GM23248 (cell line): Measurements from ENCODE around the gene DNAL4. TPM values are rescaled to one million over a fixed set of nuclear protein-coding genes. Genes with fewer than 3 reads are reported as not detected.

Experiments
- DNase-seq: peaks from one replicate; pipeline ENCODE4 v3.0.0-alpha.2; 2015
- H2AFZ ChIP-seq: fragments of 200-600 bp; sonication (generic); 2 replicates; pipeline ENCODE4 v1.6.1; 2016; ENCODE audit warnings: antibody characterized with exemption
- H3F3A ChIP-seq: fragments of 200-600 bp; sonication (generic); 2 replicates; pipeline ENCODE4 v1.6.1; 2016; ENCODE audit warnings: mild to moderate bottlenecking, antibody characterized with exemption, mixed run types; ENCODE audit not compliant: insufficient read depth
- H3K27ac ChIP-seq: fragments of 200-600 bp; sonication (generic); 2 replicates; pipeline ENCODE4 v1.5.1; 2016; ENCODE audit warnings: mild to moderate bottlenecking
- H3K27me3 ChIP-seq: fragments of 200-600 bp; sonication (generic); replicated peaks from 2 replicates; pipeline ENCODE4 v1.6.1; 2016; ENCODE audit warnings: mild to moderate bottlenecking; ENCODE audit not compliant: insufficient read depth
- H3K36me3 ChIP-seq: fragments of 200-600 bp; sonication (generic); 2 replicates; pipeline ENCODE4 v1.6.1; 2016; ENCODE audit warnings: low read depth, mild to moderate bottlenecking
- H3K4me1 ChIP-seq: fragments of 200-600 bp; sonication (generic); 2 replicates; pipeline ENCODE4 v1.6.1; 2016; ENCODE audit warnings: mild to moderate bottlenecking; ENCODE audit not compliant: insufficient read depth
- H3K4me2 ChIP-seq: fragments of 200-600 bp; sonication (generic); one replicate; pipeline ENCODE4 v1.6.1; 2016; ENCODE audit warnings: mild to moderate bottlenecking; ENCODE audit not compliant: unreplicated experiment
- H3K4me3 ChIP-seq: fragments of 200-600 bp; sonication (generic); 2 replicates; pipeline ENCODE4 v1.5.1; 2016; ENCODE audit warnings: mild to moderate bottlenecking
- H3K79me2 ChIP-seq: fragments of 200-600 bp; sonication (generic); 2 replicates; pipeline ENCODE4 v1.6.1; 2016; ENCODE audit warnings: mild to moderate bottlenecking; ENCODE audit not compliant: insufficient read depth
- H3K9ac ChIP-seq: fragments of 200-600 bp; sonication (generic); 2 replicates; pipeline ENCODE4 v1.6.1; 2016; ENCODE audit warnings: mild to moderate bottlenecking
- H3K9me2 ChIP-seq: fragments of 200-600 bp; sonication (generic); 2 replicates; pipeline ENCODE4 v1.6.1; 2016; ENCODE audit warnings: mixed run types, mild to moderate bottlenecking, moderate library complexity; ENCODE audit not compliant: insufficient read depth
- H3K9me3 ChIP-seq: fragments of 200-600 bp; sonication (generic); one replicate; pipeline ENCODE4 v1.6.1; 2017; ENCODE audit warnings: low read depth
- H4K20me1 ChIP-seq: fragments of 200-600 bp; sonication (generic); 2 replicates; pipeline ENCODE4 v1.6.0; 2016; ENCODE audit not compliant: insufficient read depth
- EZH2 ChIP-seq: fragments of 200-600 bp; sonication (generic); IDR thresholded peaks from 2 replicates; pipeline ENCODE4 v1.6.1; 2018; ENCODE audit warnings: antibody characterized with exemption, mild to moderate bottlenecking; ENCODE audit not compliant: insufficient read depth, poor library complexity, severe bottlenecking
- EZH2phosphoT487 ChIP-seq: fragments of 200-600 bp; sonication (generic); IDR thresholded peaks from 2 replicates; pipeline ENCODE4 v1.6.1; 2018; ENCODE audit warnings: antibody characterized with exemption, moderate library complexity, mild to moderate bottlenecking, low read depth; ENCODE audit not compliant: insufficient read depth
- WGBS, 2 experiments: methylation state at CpG; one replicate each; pipeline ENCODE4 v1.1.6; 2015 to 2017; ENCODE audit warnings: low lambda C conversion rate in 2 of 2, low coverage in 1 of 2; ENCODE audit errors: missing lambda C conversion rate in 2 of 2; 5-methylcytosine and 5-hydroxymethylcytosine counted together
- in situ Hi-C: fragments of 300-500 bp; cut with MboI; formaldehyde crosslinking; loops from 2 replicates; pipeline ENCODE4 v1.15.0; 2020
- polyA plus RNA-seq: library from polyadenylated mRNA; unstranded; fragments of >200 nt; fragmentation: Nextera tagmentation; extraction: Ambion mirVana; gene quantifications from 2 replicates; pipeline ENCODE4 v1.2.1, GENCODE V29; 2016
- total RNA-seq: library from RNA; depleted of rRNA; stranded (reverse); fragments of >200 nt; shearing (Covaris generic); gene quantifications from 2 replicates; pipeline ENCODE4 v1.2.3, GENCODE V29; 2014

DNAL4 gene
- total and polyA plus RNA-seq, 2 experiments from 2014 or later: 14.2 to 18.9 TPM

DNA sequence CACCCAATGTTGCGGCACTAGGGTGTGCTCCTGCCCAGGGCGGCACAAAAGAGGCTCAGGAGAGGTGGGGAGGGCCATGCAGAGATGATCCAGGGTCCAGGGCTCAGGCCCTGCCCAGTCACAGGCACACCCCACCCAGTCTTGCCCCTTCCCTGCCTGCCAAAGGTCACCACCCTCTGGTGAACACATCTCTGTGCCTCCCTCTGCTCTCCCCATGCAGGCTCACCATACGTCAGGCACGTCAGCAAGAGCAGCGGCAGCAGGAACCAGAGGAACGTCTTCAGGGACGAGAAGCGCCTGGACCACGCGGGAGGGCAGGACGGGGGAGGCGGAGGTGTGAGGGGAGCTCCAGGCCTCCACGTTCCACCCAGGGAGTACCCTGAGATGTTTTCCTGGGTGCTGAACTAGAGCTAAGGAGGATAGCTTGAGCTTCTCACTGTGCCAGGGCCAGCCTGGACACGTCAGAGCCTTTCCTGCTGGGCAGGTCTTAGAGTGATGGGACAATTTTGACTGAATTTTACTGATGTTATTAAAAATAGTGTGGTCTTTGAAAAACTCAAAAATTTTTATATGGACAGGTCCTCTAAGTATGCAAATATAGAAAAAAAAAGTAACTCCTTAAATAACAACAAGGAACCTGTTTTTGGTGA is 45.3 kb downstream of the DNAL4 start:
- Histone ChIP-seq H3K9me2 (no peaks in the 10 kb centered on the region), H3K9ac (no peak overlapping the region), H4K20me1 (no peaks in the 10 kb centered on the region), H3K27ac (no peak overlapping the region), H3K79me2 (peaks cover 17% of the 10 kb centered on the region), H2AFZ (no peak overlapping the region), H3K9me3 (no peaks in the 10 kb centered on the region), H3K36me3 (peaks cover 20% of the 10 kb centered on the region; the same call in 1 of the 2 replicates), H3K4me1 (no peaks in the 10 kb centered on the region), H3F3A (peaks cover 2% of the 10 kb centered on the region; the same call in 1 of the 2 replicates), H3K27me3 (no peaks in the 10 kb centered on the region), H3K4me3 (no peak overlapping the region), H3K4me2 (no peak overlapping the region)
- DNase-seq: no peak
- TF ChIP-seq EZH2 (no peak), EZH2phosphoT487 (no peak)
- in situ Hi-C loops: no loop called here
- 83% methylated on average over 14 of the region's 14 CpGs for WGBS, 2 experiments

- in situ Hi-C loops: no loop called here
- H3K4me2 ChIP-seq: no peak overlapping the region
- no peaks in the 10 kb centered on the region for H3K79me2 ChIP-seq
- no peaks in the 10 kb centered on the region for H3K9me2 ChIP-seq
- peaks cover 3% of the 10 kb centered on the region; the same call in 1 of the 2 replicates for H3F3A ChIP-seq
- H3K4me3 ChIP-seq: no peak overlapping the region
- no peak overlapping the region for H3K9ac ChIP-seq
- H3K27me3 ChIP-seq: no peaks in the 10 kb centered on the region
- H4K20me1 ChIP-seq: no peaks in the 10 kb centered on the region
- no peak overlapping the region for H2AFZ ChIP-seq
- no peaks in the 10 kb centered on the region for H3K4me1 ChIP-seq
- H3K9me3 ChIP-seq: no peaks in the 10 kb centered on the region
- peaks cover 14% of the 10 kb centered on the region; the same call in 1 of the 2 replicates for H3K36me3 ChIP-seq
- no peak for TF ChIP-seq EZH2
- no peak for TF ChIP-seq EZH2phosphoT487
- H3K27ac ChIP-seq: no peak overlapping the region
- DNase-seq: no peak
- WGBS, 2 experiments: 97 to 99% methylated on average over 14 of the region's 14 CpGs
Observed at GRCh38 chr22:38745676-38746460, 48.1 kb downstream of the DNAL4 start.

DNA sequence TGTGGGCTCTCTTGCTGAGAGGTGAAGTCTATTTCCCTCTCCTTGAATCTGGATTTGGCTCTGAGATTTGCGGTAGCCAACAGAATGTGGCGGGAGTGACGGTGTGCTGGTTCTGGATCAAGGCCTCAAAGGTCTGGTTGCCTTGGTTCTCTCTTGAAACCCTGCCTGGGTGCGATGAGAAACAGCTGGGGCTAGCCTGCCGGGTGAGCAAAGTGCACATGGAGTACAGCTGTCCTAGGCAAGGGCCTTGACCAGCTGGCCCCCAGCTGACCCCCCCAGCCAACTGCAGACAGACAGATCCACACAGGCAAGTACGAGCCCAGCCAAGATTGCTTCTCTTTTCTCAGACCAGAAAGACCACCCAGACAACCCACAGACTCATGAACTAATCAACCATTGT is 49.0 kb downstream of the DNAL4 start:
- no peaks in the 10 kb centered on the region for H3K27me3 ChIP-seq
- peaks cover 3% of the 10 kb centered on the region; the same call in 1 of the 2 replicates for H3F3A ChIP-seq
- H3K36me3 ChIP-seq: peaks cover 15% of the 10 kb centered on the region; the same call in 1 of the 2 replicates
- DNase-seq: no peak
- H3K79me2 ChIP-seq: no peaks in the 10 kb centered on the region
- no peak overlapping the region for H2AFZ ChIP-seq
- H3K27ac ChIP-seq: no peak overlapping the region
- 79 to 81% methylated on average over 6 of the region's 6 CpGs for WGBS, 2 experiments
- no peaks in the 10 kb centered on the region for H3K9me3 ChIP-seq
- no peaks in the 10 kb centered on the region for H3K9me2 ChIP-seq
- TF ChIP-seq EZH2phosphoT487: no peak
- TF ChIP-seq EZH2: no peak
- no peak overlapping the region for H3K4me3 ChIP-seq
- no peak overlapping the region for H3K9ac ChIP-seq
- H3K4me2 ChIP-seq: no peak overlapping the region
- H3K4me1 ChIP-seq: no peaks in the 10 kb centered on the region
- in situ Hi-C loops: no loop called here
- no peaks in the 10 kb centered on the region for H4K20me1 ChIP-seq

DNA sequence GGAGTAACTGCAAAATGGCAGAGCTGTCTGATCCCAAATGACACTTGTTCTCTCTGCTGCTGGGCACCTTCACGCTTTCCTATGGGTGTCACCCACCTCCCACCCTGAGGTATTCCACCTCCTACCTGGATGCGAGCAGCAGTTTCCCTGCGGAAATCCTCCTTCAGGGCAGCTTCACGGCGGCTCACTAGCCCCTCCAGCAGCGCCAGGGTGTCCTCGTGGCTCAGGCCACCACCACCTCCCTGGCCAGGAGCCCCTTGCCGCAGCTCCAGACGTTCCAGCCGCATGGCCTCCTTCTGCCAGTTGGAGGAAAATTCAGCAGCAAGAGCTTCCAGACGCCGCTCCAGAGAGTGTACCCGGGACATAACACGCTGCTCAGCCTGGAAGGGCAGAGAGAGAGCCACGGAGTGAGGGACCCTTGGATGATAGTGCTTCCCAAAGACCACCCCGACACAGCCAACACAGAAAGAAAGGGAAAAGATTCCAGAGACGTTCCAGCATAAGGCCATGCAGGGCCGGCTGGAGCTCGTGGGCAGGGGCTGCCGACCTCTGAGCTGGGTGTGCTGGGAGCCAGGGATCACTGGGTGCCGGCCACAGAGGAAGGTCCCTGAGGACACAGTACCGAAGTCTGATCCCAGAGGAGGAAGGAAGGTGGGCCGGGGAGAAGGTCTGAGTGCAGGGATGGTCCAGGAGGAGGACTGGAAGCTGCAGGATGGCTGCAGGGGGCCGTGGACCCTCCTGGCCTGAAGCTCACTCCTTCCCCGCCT is 51.6 kb downstream of the DNAL4 start:
- Histone ChIP-seq H3F3A (peaks cover 3% of the 10 kb centered on the region), H4K20me1 (no peaks in the 10 kb centered on the region), H3K9ac (no peak overlapping the region), H3K79me2 (no peaks in the 10 kb centered on the region), H3K27ac (no peak overlapping the region), H3K4me2 (no peak overlapping the region), H3K4me1 (peaks cover 3% of the 10 kb centered on the region), H3K4me3 (no peak overlapping the region), H3K27me3 (no peaks in the 10 kb centered on the region), H3K9me2 (no peaks in the 10 kb centered on the region), H2AFZ (no peak overlapping the region), H3K9me3 (no peaks in the 10 kb centered on the region), H3K36me3 (peaks cover 20% of the 10 kb centered on the region; the same call in 1 of the 2 replicates)
- TF ChIP-seq EZH2phosphoT487: no peak
- TF ChIP-seq EZH2: no peak
- in situ Hi-C loops: no loop called here
- 93 to 95% methylated on average over 25 of the region's 25 CpGs for WGBS, 2 experiments
- no peak for DNase-seq
